ENCODE measurements around the gene ARFGEF3. TPM values are rescaled to one million over a fixed set of nuclear protein-coding genes. Genes with fewer than 3 reads are reported as not detected.

Gene ARFGEF3
- total and polyA plus RNA-seq, 10 of the 15 experiments (the other 5 are each of a cell fraction or from before 2014, with no cell fraction given), result under 0.01 to 0.08 (median 0.02) TPM; not detected in 1

- ChIA-PET SMC1A (ENCODE audit: uncharacterized antibody, unreplicated experiment) (interaction anchor here (7.1 kb wide), 1 partner anchor 170 kb away, joined by 46 read pairs; no protein-coding TSS in a partner anchor), POLR2A (no interaction called here), RAD21 (ENCODE audit: unreplicated experiment) (no interaction called here), CTCF (interaction anchor here (0.7 to 4.6 kb wide), 7 partner anchors 16 to 283 kb away, joined by 3 to 74 read pairs (median 4); no protein-coding TSS in a partner anchor)
- H3K27me3 ChIP-seq (replicated peaks in 1 of 2; ENCODE audit: control insufficient read depth in 2 of 2, insufficient read depth in 2 of 2, low read length in 1 of 2), result no peaks in the 10 kb centered on the region
- H3K9ac ChIP-seq (ENCODE audit: control insufficient read depth, insufficient read depth, low read length), result no peak overlapping the region
- BruUV-seq (replicated peaks), result no TSS peak
- ATAC-seq (no peak), DNase-seq (ENCODE audit: low read depth, low spot score) (no peak), FAIRE-seq (no peak)
- no peaks in the 10 kb centered on the region for H3K9me3 ChIP-seq (replicated peaks; ENCODE audit: control insufficient read depth, insufficient read depth, low read length)
- H4K20me1 ChIP-seq (ENCODE audit: control insufficient read depth, insufficient read depth), result no peaks in the 10 kb centered on the region
- in situ Hi-C loops (cut with MboI) (loop anchor here (5.0 kb wide), 1 partner anchor 169 kb away; no protein-coding TSS in a partner anchor), intact Hi-C loops (cut with micrococcal nuclease; ENCODE audit: unreplicated experiment) (loop anchor here (1.0 to 5.0 kb wide), 2 partner anchors 116 to 170 kb away; partner anchors contain the start of gene HEBP2)
- no peaks in the 10 kb centered on the region for H3K36me3 ChIP-seq (ENCODE audit: control insufficient read depth in 2 of 2, insufficient read depth in 2 of 2, low read length in 1 of 2)
- H3K4me3 ChIP-seq, result no peak overlapping the region
- no peaks in the 10 kb centered on the region for H3K79me2 ChIP-seq (ENCODE audit: control insufficient read depth, insufficient read depth, low read length)
- H3K4me2 ChIP-seq (ENCODE audit: control insufficient read depth, insufficient read depth), result no peak overlapping the region
- no peak overlapping the region for H3K27ac ChIP-seq (ENCODE audit: control insufficient read depth, insufficient read depth)
- 68% methylated on average over 16 of the region's 17 CpGs for WGBS (ENCODE audit: insufficient coverage, insufficient replicate concordance, low lambda C conversion rate, missing lambda C conversion rate)
- H3K4me1 ChIP-seq (ENCODE audit: control insufficient read depth, insufficient read depth, low read length), result no peaks in the 10 kb centered on the region
- H2AFZ ChIP-seq (ENCODE audit: control insufficient read depth, low read depth, low read length), result no peak overlapping the region
- TF ChIP-seq SREBF1 (IDR thresholded peaks at IDR 0.05; ENCODE audit: low read length), result no peak
- no peak for TF ChIP-seq TARDBP (IDR thresholded peaks at IDR 0.05; ENCODE audit: borderline replicate concordance)
- TF ChIP-seq MYC (IDR thresholded peaks at IDR 0.05; ENCODE audit: insufficient read depth, insufficient read length, insufficient replicate concordance, low read length, severe bottlenecking), result no peak
- TF ChIP-seq SPI1 (IDR thresholded peaks at IDR 0.05; ENCODE audit: borderline replicate concordance, insufficient read depth, low read depth, low read length), result no peak
- no peak for TF ChIP-seq CEBPB (IDR thresholded peaks at IDR 0.05; ENCODE audit: borderline replicate concordance in 1 of 2, low read depth in 2 of 2, low read length in 2 of 2)
- TF ChIP-seq BCLAF1 (IDR thresholded peaks at IDR 0.05), result no peak
- TF ChIP-seq RAD21 (IDR thresholded peaks at IDR 0.05; ENCODE audit: insufficient read depth, low read depth, low read length), result no peak
- TF ChIP-seq NR2C2 (IDR thresholded peaks at IDR 0.05; ENCODE audit: borderline replicate concordance, control insufficient read depth, insufficient read length, low read depth), result no peak
- TF ChIP-seq USF2 (IDR thresholded peaks at IDR 0.05; ENCODE audit: borderline replicate concordance, low read depth, low read length), result no peak
- no peak for TF ChIP-seq RCOR1 (conservative IDR thresholded peaks at IDR 0.05; ENCODE audit: low read depth, low read length)
- no peak for TF ChIP-seq NFIC (IDR thresholded peaks at IDR 0.05; ENCODE audit: low read depth, low read length)
- no peak for TF ChIP-seq RFX5 (IDR thresholded peaks at IDR 0.05; ENCODE audit: low read depth, low read length)
- no peak for TF ChIP-seq CBX5 (IDR thresholded peaks at IDR 0.05; ENCODE audit: low read depth)
- TF ChIP-seq POU2F2 (IDR thresholded peaks at IDR 0.05; ENCODE audit: borderline replicate concordance, low read depth, low read length), result no peak
- TF ChIP-seq RBBP5 (conservative IDR thresholded peaks at IDR 0.05), result no peak
Observed at GRCh38 chr6:138286698-138287097, 125.0 kb downstream of the ARFGEF3 start.

All from GM12878 (cell line).